ENCODE measurements around the gene LGR4.

DNA sequence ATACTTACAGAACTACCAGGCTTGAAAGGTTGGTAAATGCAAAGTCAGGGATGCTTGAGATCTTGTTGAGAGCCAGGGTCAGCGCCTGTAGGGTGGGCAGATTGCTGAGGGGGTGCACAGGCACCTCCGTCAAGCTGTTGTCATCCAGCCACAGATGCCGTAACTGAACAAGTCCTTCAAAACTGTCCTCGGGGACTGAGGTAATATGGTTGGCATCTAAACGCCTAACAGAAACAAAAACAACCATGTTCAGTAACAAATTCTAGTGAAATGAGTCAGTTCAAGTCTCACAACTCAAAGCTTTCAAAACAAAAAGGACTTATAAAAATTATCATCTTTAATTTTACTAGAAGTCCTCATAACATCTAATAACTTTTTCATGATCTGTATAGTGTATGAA, 87.3 kb downstream of the LGR4 start:
- TF ChIP-seq, protein P1, sequence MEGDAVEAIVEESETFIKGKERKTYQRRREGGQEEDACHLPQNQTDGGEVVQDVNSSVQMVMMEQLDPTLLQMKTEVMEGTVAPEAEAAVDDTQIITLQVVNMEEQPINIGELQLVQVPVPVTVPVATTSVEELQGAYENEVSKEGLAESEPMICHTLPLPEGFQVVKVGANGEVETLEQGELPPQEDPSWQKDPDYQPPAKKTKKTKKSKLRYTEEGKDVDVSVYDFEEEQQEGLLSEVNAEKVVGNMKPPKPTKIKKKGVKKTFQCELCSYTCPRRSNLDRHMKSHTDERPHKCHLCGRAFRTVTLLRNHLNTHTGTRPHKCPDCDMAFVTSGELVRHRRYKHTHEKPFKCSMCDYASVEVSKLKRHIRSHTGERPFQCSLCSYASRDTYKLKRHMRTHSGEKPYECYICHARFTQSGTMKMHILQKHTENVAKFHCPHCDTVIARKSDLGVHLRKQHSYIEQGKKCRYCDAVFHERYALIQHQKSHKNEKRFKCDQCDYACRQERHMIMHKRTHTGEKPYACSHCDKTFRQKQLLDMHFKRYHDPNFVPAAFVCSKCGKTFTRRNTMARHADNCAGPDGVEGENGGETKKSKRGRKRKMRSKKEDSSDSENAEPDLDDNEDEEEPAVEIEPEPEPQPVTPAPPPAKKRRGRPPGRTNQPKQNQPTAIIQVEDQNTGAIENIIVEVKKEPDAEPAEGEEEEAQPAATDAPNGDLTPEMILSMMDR (conservative IDR thresholded peaks at IDR 0.05): no peak
- TF ChIP-seq EZH2 (IDR thresholded peaks at IDR 0.05; ENCODE audit: low read depth): no peak

All from PC-9 (cell line).